SK-N-SH (cell line): Measurements from ENCODE around the gene CDK13. TPM values are rescaled to one million over a fixed set of nuclear protein-coding genes. Genes with fewer than 3 reads are reported as not detected.

Experiments
- CTCF ChIA-PET: fragments of 300-600, 350-600 bp; formaldehyde crosslinking; extraction: SDS; loops from one replicate; lab custom pipeline; 2021; lab: Yijun Ruan, JAX
- POLR2A ChIA-PET: fragments of 350-600 bp; sonication (Branson Sonifier 250); formaldehyde crosslinking; extraction: SDS; loops from one replicate; lab custom pipeline; 2020; ENCODE audit warnings: antibody characterized with exemption, inconsistent platforms; lab: Yijun Ruan, JAX
- DNase-seq: peaks from one replicate; pipeline ENCODE4 v3.0.0; 2012
- H2AFZ ChIP-seq: fragments of 200-600 bp; sonication (generic); 2 replicates; pipeline ENCODE4 v1.8.1; 2016; ENCODE audit warnings: antibody characterized with exemption, mild to moderate bottlenecking, low read depth
- H3F3A ChIP-seq: fragments of 200-600 bp; sonication (generic); replicated peaks from 2 replicates; pipeline ENCODE3; 2016; ENCODE audit warnings: antibody characterized with exemption, mild to moderate bottlenecking; ENCODE audit not compliant: insufficient read depth
- H3K27ac ChIP-seq, 2 experiments: fragments of 200-500 bp in 1 of 2; fragments of 200-600 bp in 1 of 2; sonication (Bioruptor generic) in 1 of 2; sonication (generic), shearing (Covaris generic) in 1 of 2; 2 replicates each; pipeline versions ENCODE4 v1.5.1 to v1.6.1; 2014 to 2016; ENCODE audit warnings: low read depth in 2 of 2, inconsistent platforms in 1 of 2, low read length in 1 of 2, mild to moderate bottlenecking in 1 of 2, mixed read lengths in 1 of 2
- H3K27me3 ChIP-seq: fragments of 200-600 bp; sonication (generic), shearing (Covaris generic); 2 replicates; pipeline ENCODE4 v1.6.1; 2016; ENCODE audit warnings: mixed run types; ENCODE audit not compliant: insufficient read depth
- H3K36me3 ChIP-seq, 2 experiments: fragments of 200-500 bp in 1 of 2; fragments of 200-600 bp in 1 of 2; sonication (Bioruptor generic) in 1 of 2; sonication (generic) in 1 of 2; replicated peaks in 1 of 2; 2 replicates each; pipeline versions ENCODE3 to v1.5.1; 2014 to 2016; ENCODE audit warnings: low read length in 1 of 2, mild to moderate bottlenecking in 1 of 2; ENCODE audit not compliant: insufficient read depth in 2 of 2, control insufficient read depth in 1 of 2
- H3K4me1 ChIP-seq, 2 experiments: fragments of 200-500 bp in 1 of 2; fragments of 200-600 bp in 1 of 2; sonication (Bioruptor generic) in 1 of 2; sonication (generic), shearing (Covaris generic) in 1 of 2; 2 replicates each; pipeline versions ENCODE4 v1.5.1 to v1.6.1; 2014 to 2016; ENCODE audit warnings: low read depth in 1 of 2, low read length in 1 of 2, mixed run types in 1 of 2; ENCODE audit not compliant: insufficient read depth in 2 of 2, control insufficient read depth in 1 of 2
- H3K4me2 ChIP-seq: fragments of 200-600 bp; sonication (generic), shearing (Covaris generic); 2 replicates; pipeline ENCODE4 v1.6.1; 2017; ENCODE audit warnings: mixed run types
- H3K4me3 ChIP-seq, 2 experiments: fragments of 200-500 bp in 1 of 2; fragments of 200-600 bp in 1 of 2; sonication (Bioruptor generic) in 1 of 2; sonication (generic), shearing (Covaris generic) in 1 of 2; 2 replicates each; pipeline versions ENCODE4 v1.5.1 to v1.8.1; 2014 to 2016; ENCODE audit warnings: low read depth in 2 of 2, inconsistent platforms in 1 of 2, low read length in 1 of 2, mild to moderate bottlenecking in 1 of 2, mixed read lengths in 1 of 2, moderate library complexity in 1 of 2
- H3K79me2 ChIP-seq: fragments of 200-600 bp; sonication (generic); 2 replicates; pipeline ENCODE4 v1.8.1; 2017; ENCODE audit warnings: mild to moderate bottlenecking; ENCODE audit not compliant: insufficient read depth
- H3K9ac ChIP-seq: fragments of 200-600 bp; sonication (generic); 2 replicates; pipeline ENCODE4 v1.6.1; 2017; ENCODE audit warnings: mixed run types
- H3K9me2 ChIP-seq: fragments of 200-600 bp; sonication (generic); 2 replicates; pipeline ENCODE4 v1.6.1; 2017; ENCODE audit warnings: mixed run types
- H3K9me3 ChIP-seq: fragments of 200-600 bp; sonication (generic); 2 replicates; pipeline ENCODE4 v1.6.1; 2017; ENCODE audit warnings: mixed run types, mild to moderate bottlenecking, moderate library complexity
- H4K20me1 ChIP-seq: fragments of 200-600 bp; sonication (generic); 2 replicates; pipeline ENCODE4 v1.6.1; 2017; ENCODE audit warnings: mild to moderate bottlenecking, mixed run types; ENCODE audit not compliant: insufficient read depth
- FOSL2 ChIP-seq: IDR thresholded peaks from 2 replicates; pipeline ENCODE4 v1.4.0; 2012; ENCODE audit warnings: low read depth, mild to moderate bottlenecking, moderate library complexity, borderline replicate concordance
- GABPA ChIP-seq: IDR thresholded peaks from 2 replicates; pipeline ENCODE4 v1.4.0; 2012; ENCODE audit warnings: low read depth, mild to moderate bottlenecking
- GATA2 ChIP-seq: sonication (generic); formaldehyde crosslinking; IDR thresholded peaks from 2 replicates; pipeline ENCODE4 v1.5.0; 2020; ENCODE audit warnings: mild to moderate bottlenecking, missing genetic modification reagents
- IRF3 ChIP-seq: fragments of 150-350 bp; IDR thresholded peaks from 2 replicates; pipeline ENCODE4 v1.6.1; 2016; ENCODE audit warnings: mild to moderate bottlenecking, low read depth, low read length
- JUND ChIP-seq: IDR thresholded peaks from 2 replicates; pipeline ENCODE4 v1.4.0; 2012
- MEF2A ChIP-seq: IDR thresholded peaks from 2 replicates; pipeline ENCODE4 v1.4.0; 2012; ENCODE audit warnings: low read depth, borderline replicate concordance
- MXI1 ChIP-seq: IDR thresholded peaks from 2 replicates; pipeline ENCODE4 v1.6.1; 2012; ENCODE audit warnings: mild to moderate bottlenecking, low read depth, low read length, improper control_type of control experiment
- NFIC ChIP-seq: IDR thresholded peaks from 2 replicates; pipeline ENCODE4 v1.4.0; 2012; ENCODE audit warnings: borderline replicate concordance
- NRF1 ChIP-seq: IDR thresholded peaks from 2 replicates; pipeline ENCODE4 v1.6.1; 2012; ENCODE audit warnings: low read depth, mild to moderate bottlenecking, low read length
- PBX3 ChIP-seq: IDR thresholded peaks from 2 replicates; pipeline ENCODE4; 2012
- RAD21 ChIP-seq: IDR thresholded peaks from 2 replicates; pipeline ENCODE4 v1.6.1; 2012; ENCODE audit warnings: mild to moderate bottlenecking, low read length
- RFX5 ChIP-seq: IDR thresholded peaks from 2 replicates; pipeline ENCODE4 v1.6.1; 2012; ENCODE audit warnings: mild to moderate bottlenecking, improper control_type of control experiment, low read length
- SMC3 ChIP-seq: IDR thresholded peaks from 2 replicates; pipeline ENCODE4 v1.6.1; 2012; ENCODE audit warnings: low read depth, low read length, improper control_type of control experiment
- TAF1 ChIP-seq: IDR thresholded peaks from 2 replicates; pipeline ENCODE4 v1.6.1; 2012; ENCODE audit warnings: low read depth, mild to moderate bottlenecking, low read length, moderate library complexity, borderline replicate concordance
- USF1 ChIP-seq: IDR thresholded peaks from 2 replicates; pipeline ENCODE4 v1.4.0; 2012; ENCODE audit warnings: low read depth, borderline replicate concordance
- ZBTB33 ChIP-seq: IDR thresholded peaks from 2 replicates; pipeline ENCODE4 v1.4.0; 2012; ENCODE audit warnings: low read depth, borderline replicate concordance
- WGBS: methylation state at CpG from one replicate; pipeline ENCODE4 v1.1.6; 2017; ENCODE audit warnings: low lambda C conversion rate; 5-methylcytosine and 5-hydroxymethylcytosine counted together
- polyA plus RNA-seq, 3 experiments: library from polyadenylated mRNA; depleted of rRNA; stranded (reverse); fragments of >200 nt; gene quantifications; 2 replicates each; pipeline ENCODE4 v1.2.3, GENCODE V29; 2012

The CDK13 gene
- polyA plus RNA-seq, 1 of the 3 experiments (the other 2 are of a cell fraction) = 23.1 TPM

- 77% methylated on average over 6 of the region's 6 CpGs for WGBS
- H3K4me3 ChIP-seq = no peak overlapping the region
- H3K27me3 ChIP-seq = no peaks in the 10 kb centered on the region
These were observed 50.8 kb downstream of the CDK13 start for GRCh38 chr7:40000734-40001315.

GRCh38 chr7:40001649-40002048, 51.6 kb downstream of the CDK13 start:
- H3K79me2 ChIP-seq = peaks cover 69% of the 10 kb centered on the region
- H2AFZ ChIP-seq = no peak overlapping the region
- H3K4me3 ChIP-seq = no peak overlapping the region
- POLR2A ChIA-PET = no interaction called here
- no peak for DNase-seq
- H4K20me1 ChIP-seq = peaks cover 3% of the 10 kb centered on the region; the same call in 1 of the 2 replicates
- CTCF ChIA-PET = interaction anchor here (1.0 to 1.7 kb wide), 2 partner anchors 10 to 24 kb away, joined by 3 to 4 read pairs; no protein-coding TSS in a partner anchor
- H3F3A ChIP-seq = peaks cover 15% of the 10 kb centered on the region
- H3K4me2 ChIP-seq = no peak overlapping the region
- H3K27me3 ChIP-seq = no peaks in the 10 kb centered on the region
- WGBS = 81% methylated on average over 3 of the region's 3 CpGs
- peaks cover 35 to 55% of the 10 kb centered on the region in 2 experiments for H3K36me3 ChIP-seq
- no peak overlapping the region for H3K27ac ChIP-seq
- no peaks in the 10 kb centered on the region for H3K9me3 ChIP-seq
- H3K9me2 ChIP-seq = peaks cover 5% of the 10 kb centered on the region; the same call in 1 of the 2 replicates
- TF ChIP-seq IRF3 = no peak
- no peak for TF ChIP-seq MXI1
- no peak for TF ChIP-seq TAF1
- TF ChIP-seq NFIC = no peak
- TF ChIP-seq NRF1 = no peak
- no peak for TF ChIP-seq USF1
- TF ChIP-seq FOSL2 = no peak
- no peak for TF ChIP-seq RFX5
- TF ChIP-seq ZBTB33 = no peak
- TF ChIP-seq GABPA = no peak
- H3K4me1 ChIP-seq = no peaks in the 10 kb centered on the region; a peak in 1 of 4 replicates
- no peak overlapping the region for H3K9ac ChIP-seq

More at GRCh38 chr7:40000734-40001315, 50.8 kb downstream of the CDK13 start:
- Histone ChIP-seq H2AFZ (no peak overlapping the region), H3K9me2 (peaks cover 5% of the 10 kb centered on the region; the same call in 1 of the 2 replicates)
- TF ChIP-seq IRF3 = no peak
- peak; percentile 58 for TF ChIP-seq FOSL2
- peak; percentile 72 for TF ChIP-seq JUND
- no peak for TF ChIP-seq RAD21
- no peak for TF ChIP-seq GATA2 (CRISPR knock-in tag)
- no peak for TF ChIP-seq SMC3
- peak; percentile 34 for TF ChIP-seq PBX3
- no peak for TF ChIP-seq MEF2A
- TF ChIP-seq, all 33 proteins: peak for 3
- Histone ChIP-seq H4K20me1 (peaks cover 3% of the 10 kb centered on the region; the same call in 1 of the 2 replicates), H3K9ac (no peak overlapping the region), H3F3A (peaks cover 17% of the 10 kb centered on the region), H3K4me2 (peak overlapping the region; percentile 23; the same call in 1 of the 2 replicates), H3K9me3 (no peaks in the 10 kb centered on the region), H3K27ac (peak overlapping the region in 1 of 2 experiments; percentile 36; a peak in 2 of 4 replicates), H3K4me1 (no peaks in the 10 kb centered on the region; a peak in 1 of 4 replicates), H3K79me2 (peaks cover 72% of the 10 kb centered on the region), H3K36me3 (peaks cover 35 to 59% of the 10 kb centered on the region in 2 experiments)
- ChIA-PET CTCF (interaction anchor here (1.2 to 1.7 kb wide), 2 partner anchors 10 to 105 kb away, joined by 3 to 4 read pairs; no protein-coding TSS in a partner anchor), POLR2A (no interaction called here)
- no peak for DNase-seq
